ENCODE measurements around the gene ZMYND12.

- TF ChIP-seq, protein P1, sequence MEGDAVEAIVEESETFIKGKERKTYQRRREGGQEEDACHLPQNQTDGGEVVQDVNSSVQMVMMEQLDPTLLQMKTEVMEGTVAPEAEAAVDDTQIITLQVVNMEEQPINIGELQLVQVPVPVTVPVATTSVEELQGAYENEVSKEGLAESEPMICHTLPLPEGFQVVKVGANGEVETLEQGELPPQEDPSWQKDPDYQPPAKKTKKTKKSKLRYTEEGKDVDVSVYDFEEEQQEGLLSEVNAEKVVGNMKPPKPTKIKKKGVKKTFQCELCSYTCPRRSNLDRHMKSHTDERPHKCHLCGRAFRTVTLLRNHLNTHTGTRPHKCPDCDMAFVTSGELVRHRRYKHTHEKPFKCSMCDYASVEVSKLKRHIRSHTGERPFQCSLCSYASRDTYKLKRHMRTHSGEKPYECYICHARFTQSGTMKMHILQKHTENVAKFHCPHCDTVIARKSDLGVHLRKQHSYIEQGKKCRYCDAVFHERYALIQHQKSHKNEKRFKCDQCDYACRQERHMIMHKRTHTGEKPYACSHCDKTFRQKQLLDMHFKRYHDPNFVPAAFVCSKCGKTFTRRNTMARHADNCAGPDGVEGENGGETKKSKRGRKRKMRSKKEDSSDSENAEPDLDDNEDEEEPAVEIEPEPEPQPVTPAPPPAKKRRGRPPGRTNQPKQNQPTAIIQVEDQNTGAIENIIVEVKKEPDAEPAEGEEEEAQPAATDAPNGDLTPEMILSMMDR (IDR thresholded peaks at IDR 0.05), result no peak
- TF ChIP-seq POLR2A (IDR thresholded peaks at IDR 0.05), result no peak
Measured at GRCh38 chr1:42433369-42433768, 22.5 kb downstream of the ZMYND12 start.

All from adrenal gland (tissue), 5 donors.